Breast epithelium (tissue), 3 donors: Measurements from ENCODE around the gene CD93.

Experiments used
- POLR2A ChIP-seq: fragments of 450-650 bp; IDR thresholded peaks from one replicate; pipeline ENCODE4 v1.6.1; 2016; ENCODE audit warnings: antibody characterized with exemption, mild to moderate bottlenecking, moderate library complexity
- POLR2AphosphoS5 ChIP-seq, 3 donors: sonication (generic); formaldehyde crosslinking; IDR thresholded peaks; one replicate each; pipeline ENCODE4 v1.6.1; 2017; ENCODE audit warnings: antibody characterized with exemption in 3 of 3
- TF ChIP-seq, protein P1 (sequence below), 3 donors: fragments of 450-650 bp; IDR thresholded peaks; one replicate each; pipeline ENCODE4 v1.5.1; 2016 to 2017; ENCODE audit warnings: antibody characterized with exemption in 3 of 3, mild to moderate bottlenecking in 3 of 3, moderate library complexity in 3 of 3

- TF ChIP-seq, protein P1, sequence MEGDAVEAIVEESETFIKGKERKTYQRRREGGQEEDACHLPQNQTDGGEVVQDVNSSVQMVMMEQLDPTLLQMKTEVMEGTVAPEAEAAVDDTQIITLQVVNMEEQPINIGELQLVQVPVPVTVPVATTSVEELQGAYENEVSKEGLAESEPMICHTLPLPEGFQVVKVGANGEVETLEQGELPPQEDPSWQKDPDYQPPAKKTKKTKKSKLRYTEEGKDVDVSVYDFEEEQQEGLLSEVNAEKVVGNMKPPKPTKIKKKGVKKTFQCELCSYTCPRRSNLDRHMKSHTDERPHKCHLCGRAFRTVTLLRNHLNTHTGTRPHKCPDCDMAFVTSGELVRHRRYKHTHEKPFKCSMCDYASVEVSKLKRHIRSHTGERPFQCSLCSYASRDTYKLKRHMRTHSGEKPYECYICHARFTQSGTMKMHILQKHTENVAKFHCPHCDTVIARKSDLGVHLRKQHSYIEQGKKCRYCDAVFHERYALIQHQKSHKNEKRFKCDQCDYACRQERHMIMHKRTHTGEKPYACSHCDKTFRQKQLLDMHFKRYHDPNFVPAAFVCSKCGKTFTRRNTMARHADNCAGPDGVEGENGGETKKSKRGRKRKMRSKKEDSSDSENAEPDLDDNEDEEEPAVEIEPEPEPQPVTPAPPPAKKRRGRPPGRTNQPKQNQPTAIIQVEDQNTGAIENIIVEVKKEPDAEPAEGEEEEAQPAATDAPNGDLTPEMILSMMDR (IDR thresholded peaks at IDR 0.05): no peak
- TF ChIP-seq POLR2A (no peak), POLR2AphosphoS5 (IDR thresholded peaks at IDR 0.05) (no peak)
Observed at GRCh38 chr20:23088866-23089265, 2.7 kb upstream of the CD93 start.
